GM18517 (cell line): ENCODE results near the gene FRMPD1.
A peak's percentile ranks its signal among the peaks of the same experiment; 100 is the strongest.
"Not testable (repeated sequence)": the region's sequence is repeated elsewhere in the genome, so short reads cannot be mapped to it uniquely, and the experiment has no call there.

Experiments used
- ATAC-seq: cut with Tn5 transposase; IDR thresholded peaks from one replicate; pipeline ENCODE4 v1.9.1; 2021; ENCODE audit warnings: mild to moderate bottlenecking, moderate library complexity; ENCODE audit not compliant: unreplicated experiment

Gene FRMPD1

GRCh38 chr9:37650873-37651768, at the start of gene FRMPD1:
TSS of gene FRMPD1 (plus strand) at chr9:37650954. CDS start at chr9:37692642, 41,688 bp downstream.
- peak; percentile 52 for ATAC-seq

DNA sequence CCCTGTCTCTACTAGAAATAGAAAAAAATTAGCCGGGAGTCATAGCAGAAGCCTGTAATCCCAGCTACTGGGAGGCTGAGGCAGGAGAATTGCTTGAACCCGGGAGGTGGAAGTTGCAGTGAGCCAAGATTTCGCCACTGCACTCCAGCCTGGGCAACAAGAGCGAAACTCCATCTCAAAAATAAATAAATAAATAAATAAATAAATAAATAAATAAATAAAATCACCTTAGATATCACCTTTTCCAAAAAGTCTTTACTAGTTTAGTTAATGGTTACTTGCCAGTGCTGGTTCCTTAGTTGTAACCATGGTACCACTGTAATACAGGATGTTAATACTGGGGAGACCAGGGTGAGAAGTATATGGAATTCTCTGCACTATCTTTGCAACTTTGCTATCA, 48.7 kb upstream of the FRMPD1 start:
- not testable (repeated sequence) for ATAC-seq

DNA sequence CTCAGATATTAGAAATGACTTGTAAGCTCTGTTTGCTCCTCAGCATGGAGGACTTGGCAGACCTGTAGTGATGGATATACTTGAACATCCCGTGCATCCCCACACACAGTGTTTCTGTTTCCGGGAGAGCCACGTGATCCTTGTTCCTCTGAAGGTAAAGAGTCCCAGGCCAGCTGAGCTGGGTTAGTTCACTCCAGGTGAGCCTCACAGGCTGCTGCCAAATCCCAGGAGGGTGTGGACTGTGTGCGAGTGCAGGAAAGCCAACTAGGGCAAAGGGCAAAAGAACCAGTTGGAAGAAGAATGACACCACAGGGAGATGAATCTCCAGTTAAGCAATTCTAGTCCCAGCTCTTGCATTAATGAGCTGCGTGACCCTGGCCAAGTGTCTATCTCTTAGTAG, 47.9 kb upstream of the FRMPD1 start:
- ATAC-seq = no peak

- no peak for ATAC-seq
These were observed 46.5 kb upstream of the FRMPD1 start for GRCh38 chr9:37604296-37604695.

- ATAC-seq = no peak
These were observed 42.5 kb upstream of the FRMPD1 start for GRCh38 chr9:37608250-37608649.

GRCh38 chr9:37609735-37610397, 40.9 kb upstream of the FRMPD1 start:
- no peak for ATAC-seq

GRCh38 chr9:37611014-37611413, 39.7 kb upstream of the FRMPD1 start:
- ATAC-seq = no peak

GRCh38 chr9:37611961-37612360, 38.8 kb upstream of the FRMPD1 start:
- no peak for ATAC-seq

DNA sequence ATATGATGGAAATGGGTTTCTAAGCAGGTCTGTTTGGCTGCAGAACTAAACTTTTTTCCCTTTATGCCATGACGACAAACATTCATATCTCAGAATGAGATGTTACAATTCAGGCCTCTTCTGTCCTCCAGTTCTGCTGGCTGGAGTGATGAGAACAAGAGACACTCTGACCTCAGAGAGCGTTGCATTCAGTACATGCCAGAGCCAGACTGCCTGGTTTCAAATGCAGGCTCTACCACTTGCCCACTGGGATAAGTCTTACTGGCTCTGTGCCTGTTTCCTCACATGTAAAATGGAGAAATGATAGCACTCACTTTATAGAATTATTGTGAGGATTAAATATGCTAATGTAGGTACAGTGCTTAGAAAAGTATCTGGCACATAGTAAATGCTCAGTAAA, 33.6 kb upstream of the FRMPD1 start:
- ATAC-seq = no peak

DNA sequence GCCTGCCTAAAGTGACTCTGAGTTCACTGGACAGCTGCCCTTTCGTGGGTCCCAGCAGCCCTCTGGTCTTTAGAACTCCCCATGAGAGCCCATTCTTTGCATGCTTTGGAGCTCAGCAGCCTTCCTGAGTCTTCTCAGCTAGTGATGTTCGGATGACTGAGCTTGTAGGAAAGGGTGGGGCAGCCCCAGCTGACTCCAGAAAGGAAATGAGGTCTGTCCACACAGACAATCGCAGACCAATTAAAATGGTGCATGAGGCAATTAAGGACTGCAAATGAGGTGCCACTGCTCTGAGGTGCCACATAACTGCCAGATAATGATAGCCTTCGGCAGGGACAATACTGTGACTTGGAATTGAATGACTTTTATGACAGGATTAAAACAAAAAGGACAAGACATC, 32.9 kb upstream of the FRMPD1 start:
- ATAC-seq = no peak

- ATAC-seq = no peak
These were observed 31.9 kb upstream of the FRMPD1 start for GRCh38 chr9:37618817-37619216.

- no peak for ATAC-seq
These were observed 30.9 kb upstream of the FRMPD1 start for GRCh38 chr9:37619806-37620205.

- ATAC-seq = no peak
These were observed 30.4 kb upstream of the FRMPD1 start for GRCh38 chr9:37620396-37620795.

- ATAC-seq = no peak
These were observed 29.3 kb upstream of the FRMPD1 start for GRCh38 chr9:37621273-37622121.

DNA sequence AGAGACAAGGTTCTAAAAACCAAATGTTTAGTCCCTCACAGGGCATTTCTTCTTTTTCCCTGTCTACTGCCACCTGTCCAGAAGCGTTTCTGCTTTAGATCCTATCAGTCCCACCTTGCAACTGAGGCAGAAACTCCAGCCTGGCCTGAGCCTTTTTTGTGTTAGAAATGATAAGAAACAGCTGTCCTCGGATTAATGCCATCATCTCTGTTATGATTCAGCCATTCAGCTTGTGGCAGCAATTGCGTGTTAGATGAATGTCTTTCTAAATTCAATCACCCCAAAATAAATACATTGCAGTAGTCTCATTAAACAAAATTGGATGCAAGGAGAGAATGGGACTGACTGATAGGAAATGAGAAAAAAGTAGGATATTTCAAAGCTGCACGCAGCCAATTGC, 28.3 kb upstream of the FRMPD1 start:
- ATAC-seq = no peak

DNA sequence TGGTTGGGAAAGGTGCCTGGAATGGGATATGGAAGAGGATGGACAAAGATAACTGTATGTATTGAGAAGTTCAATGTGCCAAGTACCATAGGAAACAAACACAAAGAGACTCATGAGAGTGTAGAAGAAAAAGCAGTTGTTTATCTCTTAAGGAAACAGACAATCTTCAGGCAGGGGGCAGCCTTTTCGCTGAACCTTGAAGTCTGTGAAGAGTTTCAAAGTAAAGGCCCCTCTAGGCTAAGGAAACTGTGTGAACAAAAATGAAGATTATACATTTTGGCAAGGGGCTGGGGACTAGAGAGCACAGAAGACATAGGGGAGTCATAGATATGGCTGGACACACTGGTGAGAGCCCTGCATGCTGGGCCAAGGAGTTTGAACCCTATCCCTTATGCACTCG, 27.5 kb upstream of the FRMPD1 start:
- no peak for ATAC-seq

DNA sequence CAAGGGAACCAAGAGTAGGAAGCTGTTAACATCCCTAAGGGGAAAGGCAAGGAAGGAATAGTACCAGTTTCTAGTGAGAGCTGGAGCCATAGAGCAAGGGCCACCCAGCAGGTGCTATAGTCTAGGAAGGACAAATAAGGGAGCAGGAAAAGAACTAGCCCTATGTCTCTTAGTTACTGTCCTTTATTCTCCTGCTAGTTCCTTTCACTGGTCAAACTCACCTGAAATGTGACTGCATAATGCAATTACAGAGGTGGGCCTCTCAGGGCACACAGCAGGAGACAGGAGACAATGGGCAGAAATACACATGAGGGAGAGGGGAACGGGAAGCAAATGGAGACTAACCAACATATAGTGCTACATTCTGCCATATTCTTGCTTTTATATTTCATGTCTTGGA, 26.7 kb upstream of the FRMPD1 start:
- ATAC-seq = no peak

DNA sequence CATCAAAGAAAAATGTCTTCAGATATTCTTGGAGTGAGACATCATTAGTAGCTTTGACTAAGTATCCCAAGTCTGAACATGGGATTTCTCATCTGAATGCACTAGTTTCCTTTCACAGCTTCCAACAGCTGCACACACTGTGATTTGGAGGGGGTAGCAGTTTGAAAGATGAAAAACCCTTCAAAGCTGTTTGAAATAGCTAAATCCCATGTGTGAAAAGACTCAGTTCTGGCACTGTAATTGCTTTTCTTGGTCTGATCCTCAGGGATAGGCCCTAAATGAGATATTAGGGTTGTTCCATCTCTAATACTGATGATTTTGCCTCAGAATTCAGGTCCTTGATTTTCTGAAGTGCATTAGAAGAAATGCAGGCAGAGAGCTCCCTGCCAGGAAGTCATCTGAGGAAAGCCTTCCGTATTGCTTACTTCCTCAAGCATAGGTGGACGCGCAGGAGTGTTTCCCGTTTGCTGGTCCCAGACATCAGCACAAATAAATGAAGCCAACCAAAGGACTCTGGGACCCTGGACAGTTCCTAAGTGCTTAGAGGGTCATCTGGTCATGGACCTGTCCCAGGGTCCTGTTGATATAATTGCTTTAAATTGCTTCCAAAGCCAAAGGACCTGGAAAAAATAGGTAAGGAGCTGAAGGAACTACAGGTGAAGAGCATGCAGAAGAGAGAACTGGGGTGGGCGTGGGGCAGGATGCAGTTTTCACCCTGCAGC, 25.6 kb upstream of the FRMPD1 start:
- ATAC-seq = no peak

DNA sequence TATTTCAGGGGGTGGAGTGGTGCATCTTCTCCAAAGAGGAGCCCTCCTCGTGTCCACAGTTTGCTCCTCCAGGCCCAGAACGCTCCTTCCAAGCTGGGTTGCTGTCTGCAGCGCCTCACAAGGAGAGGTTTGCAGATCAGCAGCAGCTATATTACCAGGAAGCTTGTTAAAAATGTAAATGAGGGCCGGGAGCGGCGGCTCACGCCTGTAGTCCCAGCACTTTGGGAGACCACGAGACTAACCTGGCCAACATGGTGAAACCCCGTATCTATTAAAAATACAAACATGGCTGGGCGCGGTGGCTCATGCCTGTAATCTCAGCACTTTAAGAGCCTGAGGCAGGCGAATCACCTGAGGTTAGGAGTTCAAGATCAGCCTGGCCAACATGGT, 25.0 kb upstream of the FRMPD1 start:
- ATAC-seq = no peak

DNA sequence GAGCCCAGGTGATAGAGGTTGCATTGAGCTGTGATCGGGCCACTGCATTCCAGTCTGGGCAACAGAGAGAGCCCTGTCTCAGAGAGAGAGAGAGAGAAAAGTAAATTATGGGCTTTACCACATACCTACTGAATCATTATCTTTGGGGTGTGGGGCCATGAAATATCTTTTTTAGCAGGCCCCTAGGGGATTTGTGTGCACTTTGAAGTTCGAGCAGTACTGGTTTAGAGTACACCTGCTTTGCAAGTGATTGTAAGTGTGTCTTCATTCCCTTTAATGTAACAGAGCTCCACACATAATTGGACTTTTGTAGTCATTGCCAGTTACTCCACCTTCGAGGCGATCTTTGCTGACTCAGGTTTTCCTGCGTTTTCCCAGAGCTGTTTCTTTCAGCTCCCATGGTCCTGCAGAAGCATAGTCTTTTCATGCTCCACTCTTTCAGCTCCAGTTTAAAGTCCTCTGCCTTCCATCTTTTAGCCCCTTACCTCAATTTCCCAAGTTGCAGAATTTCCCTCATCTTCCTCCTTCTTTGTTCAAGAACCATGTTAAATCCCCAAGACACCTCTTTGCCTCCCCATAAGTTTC, 24.0 kb upstream of the FRMPD1 start:
- ATAC-seq = no peak
